ENCODE measurements around the gene CAMK1G.

GRCh38 chr1:209586221-209586740, 2.8 kb downstream of the CAMK1G start:
- TF ChIP-seq, protein P1, sequence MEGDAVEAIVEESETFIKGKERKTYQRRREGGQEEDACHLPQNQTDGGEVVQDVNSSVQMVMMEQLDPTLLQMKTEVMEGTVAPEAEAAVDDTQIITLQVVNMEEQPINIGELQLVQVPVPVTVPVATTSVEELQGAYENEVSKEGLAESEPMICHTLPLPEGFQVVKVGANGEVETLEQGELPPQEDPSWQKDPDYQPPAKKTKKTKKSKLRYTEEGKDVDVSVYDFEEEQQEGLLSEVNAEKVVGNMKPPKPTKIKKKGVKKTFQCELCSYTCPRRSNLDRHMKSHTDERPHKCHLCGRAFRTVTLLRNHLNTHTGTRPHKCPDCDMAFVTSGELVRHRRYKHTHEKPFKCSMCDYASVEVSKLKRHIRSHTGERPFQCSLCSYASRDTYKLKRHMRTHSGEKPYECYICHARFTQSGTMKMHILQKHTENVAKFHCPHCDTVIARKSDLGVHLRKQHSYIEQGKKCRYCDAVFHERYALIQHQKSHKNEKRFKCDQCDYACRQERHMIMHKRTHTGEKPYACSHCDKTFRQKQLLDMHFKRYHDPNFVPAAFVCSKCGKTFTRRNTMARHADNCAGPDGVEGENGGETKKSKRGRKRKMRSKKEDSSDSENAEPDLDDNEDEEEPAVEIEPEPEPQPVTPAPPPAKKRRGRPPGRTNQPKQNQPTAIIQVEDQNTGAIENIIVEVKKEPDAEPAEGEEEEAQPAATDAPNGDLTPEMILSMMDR (optimal IDR thresholded peaks at IDR 0.05 in 1 of 3, IDR thresholded peaks at IDR 0.05 in 1 of 3, conservative IDR thresholded peaks at IDR 0.05 in 1 of 3; ENCODE audit: extremely low read depth in 1 of 3, insufficient read depth in 2 of 3, low read length in 3 of 3): no peak
- TF ChIP-seq EZH2 (IDR thresholded peaks at IDR 0.05; ENCODE audit: low read length): no peak
